Activated CD4-positive, alpha-beta T cell treated with anti-CD3 and anti-CD28 coated beads, Interleukin-2, amount 50 U/mL, for 24 hours (primary cell): ENCODE data around the gene ASPN.

Experiments used
- DNase-seq, 2 donors: peaks; one replicate each; pipeline ENCODE4 v3.0.0-alpha.2; 2020; ENCODE audit warnings: low read depth in 1 of 2, low spot score in 1 of 2

The ASPN gene

GRCh38 chr9:92482329-92482728, at the start of gene ASPN:
Gene ASPN, minus strand, starts transcription at chr9:92482506.
- no peak for DNase-seq

DNA sequence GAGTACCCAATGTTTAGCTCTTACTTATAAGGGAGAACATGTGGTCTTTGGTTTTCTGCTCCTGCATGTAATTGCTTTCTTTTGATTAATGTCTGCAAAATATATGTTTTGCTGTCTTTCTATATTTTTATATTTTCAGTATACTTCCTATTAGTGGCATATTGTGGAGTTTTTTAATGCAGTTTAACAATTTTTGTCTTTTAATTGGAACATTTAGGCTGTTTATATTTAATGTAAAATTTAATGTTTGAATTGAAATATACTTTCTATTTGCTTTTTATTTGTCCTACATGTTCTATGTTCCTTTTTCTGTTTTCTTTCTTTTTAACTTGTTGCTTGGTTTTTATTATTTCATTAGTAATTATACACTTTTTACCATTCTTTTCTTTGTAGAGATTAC, 48.6 kb upstream of the ASPN start:
- no peak for DNase-seq

GRCh38 chr9:92529124-92529523, 46.8 kb upstream of the ASPN start:
- no peak for DNase-seq

GRCh38 chr9:92528522-92528849, 46.2 kb upstream of the ASPN start:
- no peak for DNase-seq

- DNase-seq = no peak
These were observed 45.7 kb upstream of the ASPN start for GRCh38 chr9:92527832-92528521.

DNA sequence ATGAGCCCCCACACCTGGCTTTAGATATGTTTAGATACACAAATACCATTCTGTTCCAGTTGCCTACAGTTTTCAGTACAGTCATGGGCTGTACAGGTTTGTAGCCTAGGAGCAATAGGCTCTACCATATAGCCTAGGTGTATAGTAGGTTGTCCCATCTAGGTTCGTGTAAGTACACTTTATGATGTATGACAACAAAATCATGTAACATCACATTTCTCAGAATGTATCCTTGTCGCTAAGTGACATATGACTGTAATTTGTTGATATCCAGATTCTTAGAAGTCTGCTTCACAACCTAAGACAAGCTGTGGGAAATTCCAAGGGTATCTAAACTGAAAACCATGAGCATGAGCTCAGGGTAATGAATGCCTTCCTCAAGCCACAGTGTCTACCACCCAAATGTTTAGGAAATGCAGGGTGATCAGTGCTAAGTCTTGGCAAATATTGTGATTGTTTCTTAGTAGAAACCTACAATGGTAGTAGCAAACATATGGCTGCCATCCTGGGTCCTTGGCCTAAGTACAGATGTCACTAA, 45.1 kb upstream of the ASPN start:
- no peak for DNase-seq

GRCh38 chr9:92525306-92525705, 43.0 kb upstream of the ASPN start:
- DNase-seq = no peak

DNA sequence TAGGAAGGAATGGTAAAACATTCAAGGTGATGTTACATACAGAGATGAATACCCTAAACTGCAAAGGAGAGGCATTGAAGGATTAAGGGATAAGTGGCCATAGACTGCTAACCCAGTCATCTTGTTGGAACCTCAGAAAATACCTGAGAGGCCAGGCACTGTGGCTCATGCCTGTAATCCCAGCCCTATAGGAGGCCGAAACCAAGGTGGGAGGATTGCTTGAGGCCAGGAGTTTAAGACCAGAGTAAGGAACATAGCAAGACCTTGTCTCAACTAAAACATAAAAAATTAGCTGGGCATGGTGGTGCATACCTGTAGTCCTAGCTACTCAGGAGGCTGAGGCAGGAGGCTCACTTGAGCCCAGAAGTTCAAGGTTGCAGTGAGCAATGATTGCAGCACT, 42.6 kb upstream of the ASPN start:
- no peak for DNase-seq

- DNase-seq = no peak
These were observed 41.0 kb upstream of the ASPN start for GRCh38 chr9:92522983-92523970.

GRCh38 chr9:92520837-92521236, 38.5 kb upstream of the ASPN start:
- DNase-seq = no peak

- no peak for DNase-seq
These were observed 35.9 kb upstream of the ASPN start for GRCh38 chr9:92518199-92518598.

GRCh38 chr9:92517046-92517445, 34.7 kb upstream of the ASPN start:
- no peak for DNase-seq

- no peak for DNase-seq
These were observed 34.2 kb upstream of the ASPN start for GRCh38 chr9:92516521-92516920.

GRCh38 chr9:92514635-92515034, 32.3 kb upstream of the ASPN start:
- no peak for DNase-seq

DNA sequence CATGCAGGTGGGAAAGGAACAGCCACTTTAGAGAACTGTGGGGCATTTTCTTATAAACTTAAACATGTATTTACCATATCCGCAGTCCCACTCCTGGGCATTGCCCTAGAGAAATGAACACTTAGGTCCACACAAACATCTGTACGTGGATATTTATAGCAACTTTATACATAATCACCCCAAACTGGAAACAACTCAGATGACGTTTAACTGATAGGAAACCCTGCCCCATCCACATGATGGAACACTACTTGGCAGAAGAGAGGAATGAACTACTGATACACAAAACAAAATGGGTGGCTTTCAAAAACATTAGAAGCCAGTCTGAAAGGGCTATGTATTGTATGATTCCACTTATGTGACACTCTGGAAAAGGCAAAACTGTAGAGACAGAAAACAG, 31.0 kb upstream of the ASPN start:
- DNase-seq = no peak

DNA sequence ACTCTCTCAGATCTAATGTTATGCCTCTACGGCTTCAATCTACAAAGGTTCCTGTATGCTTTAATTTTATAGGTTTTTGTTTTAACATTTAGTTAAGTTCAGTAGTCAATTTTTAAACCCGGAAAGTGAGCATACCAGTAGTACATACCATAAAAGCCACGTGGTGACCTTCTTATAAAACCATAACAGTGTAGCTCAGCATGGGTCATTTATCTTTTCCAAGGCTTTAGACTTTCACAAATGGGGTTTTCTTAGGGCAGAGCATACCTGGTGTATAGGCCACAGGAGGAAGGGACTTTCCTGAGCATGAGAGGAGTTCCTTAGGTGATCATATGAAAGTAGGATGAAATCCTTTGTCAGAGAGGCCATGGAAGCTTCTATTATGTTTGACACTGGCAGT, 30.3 kb upstream of the ASPN start:
- DNase-seq = no peak

DNA sequence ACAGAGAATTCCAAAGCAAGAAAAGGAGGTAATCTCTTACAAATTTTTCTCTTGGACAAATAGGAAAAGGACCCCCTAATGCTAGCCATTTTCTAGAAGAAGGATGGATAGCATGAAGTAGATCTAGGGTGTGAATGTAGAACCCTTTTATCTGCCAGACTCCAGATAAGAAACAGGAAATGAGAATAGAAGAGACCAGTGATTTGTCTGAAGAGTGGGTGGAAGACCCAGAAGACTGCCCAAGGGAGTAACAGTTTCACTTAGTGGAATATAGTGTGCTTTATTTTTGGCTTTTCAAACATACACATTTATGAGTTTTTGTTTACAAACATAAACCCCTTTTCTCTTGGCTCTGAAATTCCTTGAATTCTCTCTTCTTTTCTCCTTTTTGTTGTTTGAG, 28.4 kb upstream of the ASPN start:
- DNase-seq = no peak

DNA sequence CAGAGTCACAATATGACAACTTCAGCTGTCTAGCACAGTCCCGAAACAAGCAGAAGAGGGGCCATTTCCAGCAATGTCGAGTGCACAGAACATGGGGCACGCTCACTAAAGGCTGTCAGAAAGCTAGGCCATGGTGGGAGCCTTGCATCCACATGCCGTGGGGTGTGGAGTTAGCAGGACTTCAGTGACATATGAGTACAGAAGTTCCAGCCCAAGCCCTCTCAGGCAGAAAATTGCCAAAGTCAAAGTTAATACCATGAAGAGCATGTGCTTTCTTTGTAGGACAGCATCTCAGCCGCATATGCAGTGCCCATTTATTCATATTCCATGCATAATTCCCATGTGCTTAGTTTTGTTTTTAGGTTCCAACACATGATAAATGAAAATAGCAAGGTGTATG, 26.7 kb upstream of the ASPN start:
- no peak for DNase-seq

DNA sequence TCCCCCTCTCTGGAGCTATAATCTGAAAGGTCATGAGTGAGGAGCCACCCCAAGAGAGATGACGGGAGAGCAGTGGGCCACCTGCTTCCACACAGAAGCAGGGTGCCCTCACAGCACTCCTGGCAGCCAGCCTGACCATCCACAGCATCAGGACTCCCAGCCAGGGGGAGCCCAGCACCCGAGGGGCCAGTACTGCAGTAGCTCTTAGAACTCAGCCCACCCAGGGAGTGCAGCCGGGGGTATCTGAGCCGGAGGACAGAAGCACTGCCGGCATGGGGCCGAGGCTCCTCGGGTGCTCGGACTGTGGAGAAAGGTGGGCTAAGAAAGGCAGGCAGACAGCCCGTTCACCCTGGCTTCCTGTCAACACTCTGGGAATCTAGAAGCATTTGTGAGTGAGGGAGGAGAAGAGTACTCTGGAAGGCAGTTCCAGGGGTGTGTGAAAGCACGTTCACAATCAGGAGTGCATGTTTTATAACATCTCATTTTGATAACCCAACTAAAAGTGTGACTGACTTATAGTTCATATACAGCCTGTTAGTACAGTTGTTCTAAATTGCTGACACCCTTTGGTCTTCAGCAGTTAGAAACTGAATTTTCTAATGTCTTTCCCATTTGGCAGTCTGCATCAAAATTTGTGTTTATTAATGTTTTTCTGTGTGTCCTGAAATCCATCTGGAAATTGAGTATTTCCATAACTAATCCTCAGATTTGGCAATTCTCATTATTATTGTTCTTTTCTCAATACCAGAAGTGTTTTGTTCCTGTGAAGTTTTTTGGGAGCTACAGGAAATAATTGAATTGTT, 25.9 kb upstream of the ASPN start:
- no peak for DNase-seq

DNA sequence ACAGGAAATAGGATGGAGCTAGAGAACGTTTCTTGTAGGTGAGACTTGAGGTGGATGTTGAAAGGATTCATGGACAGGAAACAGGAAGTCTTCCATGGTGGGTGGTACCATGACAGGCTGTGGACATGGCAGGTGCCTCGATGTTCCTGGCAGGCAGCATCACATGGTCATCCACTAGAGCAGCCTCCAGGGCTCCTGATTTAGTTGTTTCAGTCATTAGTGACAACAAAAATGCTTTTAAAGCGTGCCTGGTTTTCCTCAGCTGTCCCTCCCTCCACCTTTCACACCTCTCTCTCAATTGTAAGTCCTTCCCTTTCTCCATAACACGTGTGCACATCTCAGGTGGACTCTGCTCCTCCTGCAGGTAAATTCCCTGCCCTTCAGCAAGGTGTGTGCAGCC, 25.2 kb upstream of the ASPN start:
- DNase-seq = no peak

DNA sequence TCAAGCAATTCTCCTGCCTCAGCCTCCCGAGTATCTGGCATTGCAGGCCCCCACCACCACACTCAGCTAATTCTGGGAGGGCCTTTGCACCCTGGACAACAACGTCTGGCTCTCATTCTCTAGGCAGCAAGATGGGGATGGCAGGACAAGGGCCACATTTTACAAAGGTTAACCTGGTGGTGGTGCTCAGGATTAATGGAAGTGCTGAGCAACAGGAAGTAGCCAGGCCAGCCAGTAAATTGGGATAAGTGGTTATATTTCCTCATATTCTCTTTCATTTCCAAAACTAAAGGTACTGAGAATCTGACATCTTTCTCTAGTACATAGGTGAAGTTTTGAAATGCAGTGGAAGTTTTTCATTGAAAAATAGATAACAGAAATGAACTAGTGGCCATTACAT, 24.7 kb upstream of the ASPN start:
- DNase-seq = no peak
